ENCODE data around the gene PPM1H.

DNA sequence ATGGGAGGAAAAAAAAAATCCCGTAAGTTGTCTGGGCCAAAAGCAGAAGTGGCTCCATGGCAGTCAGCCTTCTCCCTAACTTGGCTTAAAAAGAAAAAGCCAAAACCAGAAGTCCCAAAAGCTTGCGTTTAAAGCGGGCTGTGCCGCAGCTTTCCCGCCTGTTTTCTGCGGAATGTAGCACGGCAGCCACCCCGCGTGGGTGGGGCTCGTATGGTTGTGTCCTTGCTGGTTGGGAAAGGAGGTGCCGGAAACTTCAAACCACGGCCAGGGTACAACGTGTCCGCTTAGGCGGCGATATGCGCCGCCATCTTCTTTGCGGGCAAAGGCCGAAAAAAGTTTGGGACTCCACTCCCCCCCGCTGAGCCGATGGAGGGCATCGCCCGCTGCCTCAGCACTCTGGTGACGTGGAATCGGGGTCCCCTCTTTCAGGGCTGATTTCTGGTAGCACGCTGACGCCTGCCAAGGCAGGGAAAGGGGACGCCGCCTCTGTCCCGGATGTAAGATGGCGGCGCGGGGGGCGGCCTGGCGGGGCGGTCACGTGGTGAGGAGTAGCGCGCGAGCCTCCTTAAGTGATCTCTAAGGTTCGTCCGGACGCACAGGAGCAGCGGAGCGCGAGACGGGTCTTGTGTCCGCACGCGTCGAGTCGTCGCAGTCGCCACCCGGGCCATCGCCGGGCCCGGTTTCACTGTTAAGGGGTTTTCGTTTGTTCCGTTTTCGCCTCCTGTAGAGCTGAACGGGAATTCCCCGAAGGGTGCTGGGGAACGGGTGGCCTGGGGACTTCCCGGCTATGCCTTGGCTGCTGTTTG is 332.5 kb downstream of the PPM1H start:
- TF ChIP-seq, protein P1, sequence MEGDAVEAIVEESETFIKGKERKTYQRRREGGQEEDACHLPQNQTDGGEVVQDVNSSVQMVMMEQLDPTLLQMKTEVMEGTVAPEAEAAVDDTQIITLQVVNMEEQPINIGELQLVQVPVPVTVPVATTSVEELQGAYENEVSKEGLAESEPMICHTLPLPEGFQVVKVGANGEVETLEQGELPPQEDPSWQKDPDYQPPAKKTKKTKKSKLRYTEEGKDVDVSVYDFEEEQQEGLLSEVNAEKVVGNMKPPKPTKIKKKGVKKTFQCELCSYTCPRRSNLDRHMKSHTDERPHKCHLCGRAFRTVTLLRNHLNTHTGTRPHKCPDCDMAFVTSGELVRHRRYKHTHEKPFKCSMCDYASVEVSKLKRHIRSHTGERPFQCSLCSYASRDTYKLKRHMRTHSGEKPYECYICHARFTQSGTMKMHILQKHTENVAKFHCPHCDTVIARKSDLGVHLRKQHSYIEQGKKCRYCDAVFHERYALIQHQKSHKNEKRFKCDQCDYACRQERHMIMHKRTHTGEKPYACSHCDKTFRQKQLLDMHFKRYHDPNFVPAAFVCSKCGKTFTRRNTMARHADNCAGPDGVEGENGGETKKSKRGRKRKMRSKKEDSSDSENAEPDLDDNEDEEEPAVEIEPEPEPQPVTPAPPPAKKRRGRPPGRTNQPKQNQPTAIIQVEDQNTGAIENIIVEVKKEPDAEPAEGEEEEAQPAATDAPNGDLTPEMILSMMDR (conservative IDR thresholded peaks at IDR 0.05; ENCODE audit: low read depth, low read length): no peak
- no peak for TF ChIP-seq EZH2 (IDR thresholded peaks at IDR 0.05; ENCODE audit: low read length, unreplicated experiment)
